Measurements from ENCODE around the gene PPP6R2. TPM values are rescaled to one million over a fixed set of nuclear protein-coding genes. Genes with fewer than 3 reads are reported as not detected.
"Not testable (repeated sequence)": the region's sequence is repeated elsewhere in the genome, so short reads cannot be mapped to it uniquely, and the experiment has no call there.

Gene PPP6R2
- total RNA-seq, 1 donor from 2014 or later = 71.7 TPM

GRCh38 chr22:50401907-50402306 is 58.8 kb downstream of the PPP6R2 start:
- no peak for DNase-seq

- no peak for DNase-seq
These were observed 60.6 kb downstream of the PPP6R2 start for GRCh38 chr22:50403701-50404101.

- DNase-seq = no peak
These were observed 63.5 kb downstream of the PPP6R2 start for GRCh38 chr22:50406416-50407170.

GRCh38 chr22:50408311-50408710 is 65.2 kb downstream of the PPP6R2 start:
- DNase-seq = no peak

- DNase-seq = not testable (repeated sequence)
These were observed 65.8 kb downstream of the PPP6R2 start for GRCh38 chr22:50408954-50409353.

- DNase-seq = no peak
These were observed 71.5 kb downstream of the PPP6R2 start for GRCh38 chr22:50414476-50415248.

- no peak for DNase-seq
These were observed 72.3 kb downstream of the PPP6R2 start for GRCh38 chr22:50415426-50415825.

- no peak for DNase-seq
These were observed 73.9 kb downstream of the PPP6R2 start for GRCh38 chr22:50416996-50417395.

GRCh38 chr22:50417411-50418210 is 74.5 kb downstream of the PPP6R2 start:
- no peak for DNase-seq

- no peak for DNase-seq
These were observed 75.5 kb downstream of the PPP6R2 start for GRCh38 chr22:50418624-50419023.

GRCh38 chr22:50419116-50419515 is 76.0 kb downstream of the PPP6R2 start:
- DNase-seq = no peak

- DNase-seq = no peak
These were observed 76.9 kb downstream of the PPP6R2 start for GRCh38 chr22:50420015-50420414.

GRCh38 chr22:50420581-50420980 is 77.5 kb downstream of the PPP6R2 start:
- no peak for DNase-seq

- DNase-seq = no peak
These were observed 78.9 kb downstream of the PPP6R2 start for GRCh38 chr22:50422046-50422445.

- no peak for DNase-seq
These were observed 80.1 kb downstream of the PPP6R2 start for GRCh38 chr22:50422961-50423815.

- DNase-seq = no peak
These were observed 80.8 kb downstream of the PPP6R2 start for GRCh38 chr22:50423956-50424355.

GRCh38 chr22:50425179-50425916 is 82.2 kb downstream of the PPP6R2 start:
- no peak for DNase-seq

GRCh38 chr22:50432131-50432876 is 89.2 kb downstream of the PPP6R2 start:
- DNase-seq = no peak

- not testable (repeated sequence) for DNase-seq
These were observed 89.9 kb downstream of the PPP6R2 start for GRCh38 chr22:50432877-50433510.

- DNase-seq = no peak
These were observed 91.7 kb downstream of the PPP6R2 start for GRCh38 chr22:50434849-50435248.
